Measurements from ENCODE around the gene ANTXRL.
"Not testable (repeated sequence)": the region's sequence is repeated elsewhere in the genome, so short reads cannot be mapped to it uniquely, and the experiment has no call there.

The ANTXRL gene

GRCh38 chr10:46254007-46254383, 32.8 kb upstream of the ANTXRL start:
- DNase-seq (ENCODE audit: low read depth in 2 of 2, low spot score in 1 of 2), result no peak

- DNase-seq (ENCODE audit: low read depth in 2 of 2, low spot score in 1 of 2), result no peak
These were observed 32.3 kb upstream of the ANTXRL start for GRCh38 chr10:46254467-46254866.

GRCh38 chr10:46255210-46255609, 31.6 kb upstream of the ANTXRL start:
- DNase-seq (ENCODE audit: low read depth in 2 of 2, low spot score in 1 of 2), result not testable (repeated sequence)

- DNase-seq (ENCODE audit: low read depth in 2 of 2, low spot score in 1 of 2), result no peak
These were observed 30.7 kb upstream of the ANTXRL start for GRCh38 chr10:46255801-46256747.

- no peak for DNase-seq (ENCODE audit: low read depth in 2 of 2, low spot score in 1 of 2)
These were observed 29.7 kb upstream of the ANTXRL start for GRCh38 chr10:46257099-46257498.

GRCh38 chr10:46262906-46263560, 23.8 kb upstream of the ANTXRL start:
- not testable (repeated sequence) for DNase-seq (ENCODE audit: low read depth in 2 of 2, low spot score in 1 of 2)

GRCh38 chr10:46263831-46264268, 22.9 kb upstream of the ANTXRL start:
- DNase-seq (ENCODE audit: low read depth in 2 of 2, low spot score in 1 of 2), result no peak

- DNase-seq (ENCODE audit: low read depth in 2 of 2, low spot score in 1 of 2), result no peak
These were observed 22.5 kb upstream of the ANTXRL start for GRCh38 chr10:46264336-46264735.

- no peak for DNase-seq (ENCODE audit: low read depth in 2 of 2, low spot score in 1 of 2)
These were observed 21.9 kb upstream of the ANTXRL start for GRCh38 chr10:46264737-46265368.

- not testable (repeated sequence) for DNase-seq (ENCODE audit: low read depth in 2 of 2, low spot score in 1 of 2)
These were observed 21.1 kb upstream of the ANTXRL start for GRCh38 chr10:46265566-46266305.

GRCh38 chr10:46266306-46266985, 20.4 kb upstream of the ANTXRL start:
- DNase-seq (ENCODE audit: low read depth in 2 of 2, low spot score in 1 of 2), result no peak

GRCh38 chr10:46267132-46267985, 19.4 kb upstream of the ANTXRL start:
- DNase-seq (ENCODE audit: low read depth in 2 of 2, low spot score in 1 of 2), result no peak

- DNase-seq (ENCODE audit: low read depth in 2 of 2, low spot score in 1 of 2), result no peak
These were observed 18.5 kb upstream of the ANTXRL start for GRCh38 chr10:46268076-46268881.

GRCh38 chr10:46269554-46270053, 17.2 kb upstream of the ANTXRL start:
- not testable (repeated sequence) for DNase-seq (ENCODE audit: low read depth in 2 of 2, low spot score in 1 of 2)

GRCh38 chr10:46270086-46270811, 16.5 kb upstream of the ANTXRL start:
- no peak for DNase-seq (ENCODE audit: low read depth in 2 of 2, low spot score in 1 of 2)

GRCh38 chr10:46270963-46271530, 15.8 kb upstream of the ANTXRL start:
- DNase-seq (ENCODE audit: low read depth in 2 of 2, low spot score in 1 of 2), result not testable (repeated sequence)

GRCh38 chr10:46271795-46272499, 14.8 kb upstream of the ANTXRL start:
- DNase-seq (ENCODE audit: low read depth in 2 of 2, low spot score in 1 of 2), result not testable (repeated sequence)
